Stimulated activated CD4-positive, alpha-beta T cell treated with anti-CD3 and anti-CD28 coated beads, Interleukin-15, amount 100 ng/mL, for 48 hours (primary cell): Measurements from ENCODE around the gene TSC22D2.

ENCODE experiments used
- DNase-seq, 2 donors: peaks; one replicate each; pipeline ENCODE4 v3.0.0-alpha.2; 2020; ENCODE audit warnings: low read depth in 2 of 2

The TSC22D2 gene

DNA sequence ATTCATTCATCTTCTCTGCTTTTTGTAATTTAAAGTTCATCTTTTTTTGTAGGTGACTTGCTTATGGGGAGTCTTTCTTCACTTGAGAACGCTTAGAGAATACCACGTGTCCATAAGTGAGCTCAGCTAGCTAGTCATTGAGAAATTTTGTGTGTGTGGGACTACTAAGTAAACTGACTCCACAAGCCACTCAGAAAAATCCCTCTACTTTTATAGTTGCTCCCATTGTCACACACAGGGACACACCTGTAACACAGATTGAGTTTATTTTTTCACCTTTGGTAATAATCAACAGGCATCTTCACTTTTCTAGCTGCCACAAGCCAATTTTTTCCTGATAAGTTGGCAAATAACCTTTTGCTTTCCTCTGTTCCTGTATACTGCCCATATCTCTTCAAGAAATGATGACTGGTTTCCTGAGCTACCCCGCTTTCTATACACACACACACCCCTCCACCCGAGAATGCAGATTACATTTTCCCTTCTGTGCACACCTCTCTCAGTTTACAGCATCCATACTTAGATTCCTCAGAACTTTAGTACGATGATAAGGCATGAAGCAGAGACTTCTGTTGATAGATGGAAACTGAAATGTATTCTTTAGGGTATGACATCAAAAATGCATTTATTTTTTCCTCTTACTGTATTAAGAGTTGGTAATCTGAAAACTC, 4.6 kb downstream of the TSC22D2 start:
- no peak for DNase-seq

GRCh38 chr3:150414258-150414657, 6.2 kb downstream of the TSC22D2 start:
- no peak for DNase-seq

- no peak for DNase-seq
These were observed 6.9 kb downstream of the TSC22D2 start for GRCh38 chr3:150414959-150415358.

DNA sequence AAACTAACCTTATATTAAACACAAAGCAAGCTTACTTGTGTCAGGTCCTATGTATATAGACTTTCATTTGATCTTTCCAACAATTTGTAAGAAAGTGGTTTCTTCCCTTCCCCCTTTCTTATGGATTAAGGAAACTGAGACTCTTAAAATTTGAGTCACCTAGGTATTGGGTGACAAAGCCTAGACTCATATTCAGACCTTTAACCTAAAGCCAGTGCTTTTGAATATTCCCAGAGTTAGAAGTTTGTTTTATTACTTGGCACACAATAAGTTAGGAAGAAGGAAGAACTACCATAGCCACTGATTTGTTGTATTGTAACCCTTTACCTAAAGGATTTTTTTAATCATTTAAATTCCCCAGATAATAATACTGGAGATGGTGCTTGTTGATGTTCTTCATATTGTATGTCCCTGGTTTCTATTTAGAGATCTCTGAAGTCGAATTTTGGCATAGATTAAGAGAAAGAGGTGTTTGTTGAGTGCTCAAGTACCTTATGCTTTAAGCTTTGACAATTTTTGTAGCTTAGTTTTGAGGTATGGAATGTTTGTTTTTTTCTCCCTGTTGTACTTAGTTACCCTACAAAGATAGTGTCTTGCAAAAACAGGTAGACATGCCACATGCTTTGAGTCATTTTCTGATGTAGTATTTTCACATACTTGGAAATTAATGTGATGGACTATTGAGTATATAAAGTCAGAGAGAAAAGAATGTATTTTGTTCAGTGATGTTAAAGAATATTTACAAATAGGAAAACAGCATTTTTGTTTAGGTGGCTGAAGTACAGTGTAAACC, 11.2 kb downstream of the TSC22D2 start:
- no peak for DNase-seq

- no peak for DNase-seq
These were observed 11.9 kb downstream of the TSC22D2 start for GRCh38 chr3:150419959-150420358.

- DNase-seq, result no peak
These were observed 13.2 kb downstream of the TSC22D2 start for GRCh38 chr3:150421256-150421655.

- DNase-seq, result no peak
These were observed 13.9 kb downstream of the TSC22D2 start for GRCh38 chr3:150421799-150422548.

DNA sequence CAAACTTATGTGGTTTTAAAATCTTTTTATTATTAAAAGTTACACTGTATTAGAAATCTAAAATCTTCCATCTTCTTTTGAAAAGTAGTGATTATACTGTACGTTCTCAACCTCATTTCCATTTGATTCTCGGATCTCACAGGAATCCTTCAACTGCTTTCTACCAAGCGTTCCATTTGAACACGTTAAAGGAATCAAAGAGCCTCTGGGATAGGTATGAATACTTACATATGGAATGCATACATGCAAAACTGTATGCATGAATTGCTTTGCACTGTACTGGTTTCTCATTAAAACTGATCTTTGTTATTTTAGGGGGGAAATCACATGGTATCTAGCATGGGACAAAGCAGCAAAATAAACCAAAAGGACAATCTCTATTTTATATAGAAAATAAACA, 14.8 kb downstream of the TSC22D2 start:
- no peak for DNase-seq

GRCh38 chr3:150423761-150424160, 15.7 kb downstream of the TSC22D2 start:
- DNase-seq, result no peak

GRCh38 chr3:150426292-150426691, 18.2 kb downstream of the TSC22D2 start:
- no peak for DNase-seq

- no peak for DNase-seq
These were observed 20.5 kb downstream of the TSC22D2 start for GRCh38 chr3:150428562-150428961.

GRCh38 chr3:150429767-150430671, 21.9 kb downstream of the TSC22D2 start:
- DNase-seq, result no peak

DNA sequence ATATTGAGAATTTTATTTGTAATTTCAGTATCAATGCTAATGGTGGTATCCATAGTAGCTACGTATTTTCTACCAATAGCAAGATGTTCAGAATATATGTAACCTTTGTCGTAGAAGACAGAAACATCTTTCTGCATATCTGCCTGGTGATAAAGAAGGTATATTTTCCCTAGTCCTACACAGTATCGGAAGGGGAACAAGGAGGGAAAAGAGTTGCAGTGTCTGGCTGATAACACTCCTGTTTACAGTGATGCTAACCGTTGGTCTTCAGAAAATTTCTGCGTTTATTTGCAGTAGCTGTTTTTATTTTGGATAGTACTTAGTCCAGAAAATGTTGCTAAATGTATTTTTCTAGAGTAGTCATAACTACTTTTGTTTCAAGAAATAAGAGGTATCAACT, 25.2 kb downstream of the TSC22D2 start:
- no peak for DNase-seq

DNA sequence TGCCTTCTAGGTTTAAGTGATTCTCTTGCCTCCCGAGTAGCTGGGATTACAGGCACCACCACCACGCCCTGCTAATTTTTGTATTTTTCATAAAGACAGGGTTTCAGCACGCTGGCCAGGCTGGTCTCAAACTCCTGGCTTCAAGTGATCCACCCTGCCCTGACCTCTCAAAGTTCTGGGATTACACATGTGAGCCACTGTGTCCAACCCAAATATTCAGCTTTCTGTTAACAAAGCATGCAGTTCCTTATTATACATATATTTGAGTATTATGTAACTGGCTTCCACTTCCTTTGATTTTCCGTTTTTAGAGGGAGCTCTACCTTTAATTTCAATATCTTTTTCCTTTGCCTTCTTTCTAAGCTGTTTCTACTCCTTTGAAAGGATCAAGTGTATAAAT, 26.1 kb downstream of the TSC22D2 start:
- DNase-seq, result no peak

- no peak for DNase-seq
These were observed 28.1 kb downstream of the TSC22D2 start for GRCh38 chr3:150436161-150436560.

DNA sequence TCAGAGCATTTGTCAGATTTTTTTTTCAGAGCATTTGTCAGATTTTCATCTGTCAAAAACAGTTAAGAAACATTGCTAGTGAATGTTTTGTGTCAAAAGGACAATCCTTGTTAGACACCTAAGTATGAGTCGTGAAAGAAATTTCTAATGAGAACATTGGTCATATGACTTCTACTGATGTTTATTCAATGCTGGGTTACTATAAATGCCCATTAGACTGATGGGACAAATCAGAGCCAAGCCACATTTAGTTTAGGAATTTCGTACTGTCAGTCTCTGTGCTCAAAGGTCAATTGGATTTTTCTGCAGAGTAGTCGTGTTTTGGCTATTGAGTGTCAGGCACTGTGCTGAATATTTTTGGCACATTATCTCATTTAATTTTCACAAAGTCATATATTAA, 31.6 kb downstream of the TSC22D2 start:
- DNase-seq, result no peak

GRCh38 chr3:150443331-150443741, 35.2 kb downstream of the TSC22D2 start:
- DNase-seq, result no peak

- DNase-seq, result no peak
These were observed 36.3 kb downstream of the TSC22D2 start for GRCh38 chr3:150444371-150444770.

DNA sequence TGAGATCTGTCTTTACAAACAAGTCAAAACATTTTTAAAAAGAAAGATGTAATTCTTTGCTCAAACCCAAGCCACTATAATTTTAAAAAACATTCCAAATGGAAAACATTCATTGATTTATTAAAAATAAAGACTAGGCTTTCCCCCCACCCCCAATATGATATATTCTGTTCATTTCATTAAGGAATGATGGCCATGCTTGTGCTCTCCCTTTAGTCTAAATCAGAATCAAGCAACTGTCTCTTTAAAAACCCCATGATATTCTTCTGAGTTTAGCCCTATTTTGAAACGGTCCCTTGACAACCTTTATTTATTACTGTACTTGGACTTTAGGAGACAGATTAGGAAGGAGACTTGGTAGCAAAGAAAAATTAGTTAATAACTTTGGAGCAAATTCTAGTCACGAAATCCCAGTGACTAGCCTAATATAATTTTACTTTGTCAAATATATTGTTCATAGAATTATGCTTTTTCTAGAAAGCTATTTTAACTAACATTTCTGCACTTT, 38.4 kb downstream of the TSC22D2 start:
- DNase-seq, result no peak

DNA sequence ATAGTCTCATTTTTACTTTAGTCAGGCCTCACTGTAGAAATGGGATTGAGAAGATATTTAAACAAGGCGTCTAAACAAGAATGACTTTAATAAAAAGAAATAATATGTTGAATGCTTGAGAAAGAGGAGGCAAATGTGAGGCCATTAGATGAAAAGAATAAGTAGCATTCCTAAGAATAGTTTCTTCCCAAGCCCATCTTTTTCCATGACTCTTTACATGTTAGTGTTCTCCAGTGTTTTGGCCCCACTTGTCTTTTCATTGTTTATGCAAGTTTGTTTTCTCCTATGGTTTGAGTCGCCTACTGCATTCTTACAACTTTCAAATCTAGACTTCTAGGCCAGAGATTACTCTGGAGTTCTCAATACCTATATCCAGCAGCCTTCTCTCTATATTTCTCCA, 39.0 kb downstream of the TSC22D2 start:
- DNase-seq, result no peak
